Mesendoderm (in vitro differentiated cells): ENCODE measurements around the gene VSIR.

Source experiments
- DNase-seq: peaks from one replicate; pipeline ENCODE4 v3.0.0; 2013
- H2AK5ac ChIP-seq: 2 replicates; pipeline ENCODE4 v1.6.1; 2013; ENCODE audit warnings: low read length, inconsistent platforms
- H2BK120ac ChIP-seq: 2 replicates; pipeline ENCODE4 v1.6.1; 2013; ENCODE audit warnings: low read depth, mild to moderate bottlenecking, low read length, moderate library complexity, mixed read lengths
- H2BK15ac ChIP-seq: replicated peaks from 2 replicates; pipeline ENCODE4 v1.6.1; 2013; ENCODE audit warnings: low read depth, mild to moderate bottlenecking, moderate library complexity
- H2BK5ac ChIP-seq: 2 replicates; pipeline ENCODE4 v1.6.1; 2013; ENCODE audit warnings: low read length, inconsistent platforms
- H3K18ac ChIP-seq: 2 replicates; pipeline ENCODE4 v1.6.1; 2013; ENCODE audit warnings: mild to moderate bottlenecking, low read length, mixed read lengths
- H3K23ac ChIP-seq: one replicate; pipeline ENCODE4 v1.6.1; 2013; ENCODE audit warnings: low read length
- H3K27ac ChIP-seq: 2 replicates; pipeline ENCODE4 v1.5.1; 2013; ENCODE audit warnings: low read depth, mild to moderate bottlenecking, inconsistent platforms, low read length, moderate library complexity
- H3K27me3 ChIP-seq: 2 replicates; pipeline ENCODE4 v1.6.1; 2013; ENCODE audit warnings: low read length, control low read depth, mild to moderate bottlenecking, inconsistent platforms; ENCODE audit not compliant: insufficient read depth, poor library complexity
- H3K36me3 ChIP-seq: 2 replicates; pipeline ENCODE4 v1.6.1; 2013; ENCODE audit warnings: low read length, inconsistent platforms; ENCODE audit not compliant: control insufficient read depth, insufficient read depth
- H3K4ac ChIP-seq: one replicate; pipeline ENCODE4 v1.6.1; 2013; ENCODE audit warnings: low read depth, mild to moderate bottlenecking, low read length, moderate library complexity
- H3K4me1 ChIP-seq: 2 replicates; pipeline ENCODE4 v1.6.1; 2013; ENCODE audit warnings: low read depth, low read length, inconsistent platforms; ENCODE audit not compliant: control insufficient read depth
- H3K4me2 ChIP-seq: 2 replicates; pipeline ENCODE4 v1.6.1; 2013; ENCODE audit warnings: low read length
- H3K4me3 ChIP-seq: 2 replicates; pipeline ENCODE4 v1.5.1; 2013; ENCODE audit warnings: mild to moderate bottlenecking, low read length
- H3K56ac ChIP-seq: one replicate; pipeline ENCODE4 v1.6.1; 2013; ENCODE audit warnings: low read length
- H3K79me1 ChIP-seq: 2 replicates; pipeline ENCODE4 v1.6.1; 2013; ENCODE audit warnings: low read length, inconsistent platforms
- H3K79me2 ChIP-seq: 2 replicates; pipeline ENCODE4 v1.6.1; 2013; ENCODE audit warnings: mild to moderate bottlenecking, low read length; ENCODE audit not compliant: control insufficient read depth, insufficient read depth
- H3K9ac ChIP-seq: 2 replicates; pipeline ENCODE4 v1.6.1; 2013; ENCODE audit warnings: low read length, inconsistent platforms
- H4K5ac ChIP-seq: one replicate; pipeline ENCODE4 v1.6.1; 2013; ENCODE audit warnings: low read length
- H4K8ac ChIP-seq: one replicate; pipeline ENCODE4 v1.6.1; 2013; ENCODE audit warnings: low read depth, mild to moderate bottlenecking, control low read depth, low read length, moderate library complexity
- WGBS: extraction: QIAGEN DNeasy Blood & Tissue Kit; methylation state at CpG from one replicate; pipeline ENCODE4 v1.1.7; 2013; ENCODE audit warnings: low lambda C conversion rate, missing lambda C conversion rate; ENCODE audit not compliant: insufficient coverage; ENCODE audit errors: extremely low coverage; 5-methylcytosine and 5-hydroxymethylcytosine counted together

The VSIR gene

GRCh38 chr10:71734797-71735196 lies 38.5 kb downstream of the VSIR start:
- Histone ChIP-seq H2BK5ac (no peak overlapping the region), H3K18ac (no peak overlapping the region), H3K23ac (no peak overlapping the region), H3K4me3 (no peak overlapping the region), H3K9ac (no peak overlapping the region), H3K27me3 (no peaks in the 10 kb centered on the region), H4K5ac (no peak overlapping the region), H2AK5ac (no peak overlapping the region), H3K4me2 (no peak overlapping the region), H3K4ac (no peak overlapping the region), H3K27ac (no peak overlapping the region), H3K79me2 (no peaks in the 10 kb centered on the region), H4K8ac (no peak overlapping the region), H2BK15ac (no peak overlapping the region), H2BK120ac (no peak overlapping the region), H3K79me1 (no peaks in the 10 kb centered on the region), H3K4me1 (no peaks in the 10 kb centered on the region), H3K56ac (no peak overlapping the region), H3K36me3 (no peaks in the 10 kb centered on the region)
- WGBS: no CpG with 5 or more reads among the region's 5 CpGs
- DNase-seq: no peak

- no peak overlapping the region for H3K27ac ChIP-seq
Measured at GRCh38 chr10:71731791-71732190, 41.5 kb downstream of the VSIR start.

DNA sequence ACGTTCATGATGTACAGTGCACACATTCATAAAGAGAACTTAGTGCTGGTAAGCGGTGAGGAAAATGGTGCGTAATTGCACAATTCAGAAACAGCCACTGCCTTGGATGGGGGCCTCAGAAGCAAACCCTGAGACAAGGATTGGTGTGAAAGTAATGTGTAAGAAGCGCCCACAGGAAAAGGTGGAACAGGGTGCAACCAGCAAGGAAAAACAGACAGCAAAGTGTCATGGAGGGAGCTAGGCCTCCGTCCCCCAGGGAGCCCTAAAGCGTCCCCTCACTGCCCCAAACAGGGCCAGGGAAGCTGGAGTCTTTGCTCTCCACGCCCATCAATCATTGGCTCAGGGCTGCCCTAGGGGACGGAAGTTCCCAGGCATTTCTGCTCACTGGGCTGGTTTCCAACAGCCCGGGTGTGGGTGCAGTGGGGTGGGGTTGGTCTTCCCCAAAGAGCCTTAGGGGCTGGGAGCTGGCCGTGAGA lies 44.1 kb downstream of the VSIR start:
- Histone ChIP-seq H3K4me1 (no peaks in the 10 kb centered on the region), H3K23ac (no peak overlapping the region), H3K27ac (no peak overlapping the region), H2BK15ac (no peak overlapping the region), H2BK5ac (no peak overlapping the region), H3K79me1 (no peaks in the 10 kb centered on the region), H3K79me2 (no peaks in the 10 kb centered on the region), H3K36me3 (no peaks in the 10 kb centered on the region), H3K4ac (no peak overlapping the region), H3K18ac (no peak overlapping the region), H2BK120ac (no peak overlapping the region), H4K5ac (no peak overlapping the region), H2AK5ac (no peak overlapping the region), H3K9ac (no peak overlapping the region), H4K8ac (no peak overlapping the region), H3K56ac (peak overlapping the region; percentile 34), H3K27me3 (no peaks in the 10 kb centered on the region), H3K4me2 (no peak overlapping the region), H3K4me3 (no peak overlapping the region)
- no CpG with 5 or more reads among the region's 10 CpGs for WGBS
- no peak for DNase-seq

More at GRCh38 chr10:71731791-71732190, 41.5 kb downstream of the VSIR start:
- Histone ChIP-seq H2AK5ac (no peak overlapping the region), H3K79me1 (no peaks in the 10 kb centered on the region), H3K79me2 (no peaks in the 10 kb centered on the region), H3K9ac (no peak overlapping the region), H3K4ac (no peak overlapping the region), H3K23ac (no peak overlapping the region), H4K8ac (no peak overlapping the region), H3K4me3 (no peak overlapping the region), H3K27me3 (no peaks in the 10 kb centered on the region), H2BK120ac (no peak overlapping the region), H2BK15ac (no peak overlapping the region), H3K56ac (no peak overlapping the region), H4K5ac (no peak overlapping the region), H3K36me3 (no peaks in the 10 kb centered on the region), H3K18ac (no peak overlapping the region), H3K4me1 (no peaks in the 10 kb centered on the region), H3K4me2 (no peak overlapping the region), H2BK5ac (no peak overlapping the region)
- no CpG with 5 or more reads among the region's 12 CpGs for WGBS
- DNase-seq: no peak

DNA sequence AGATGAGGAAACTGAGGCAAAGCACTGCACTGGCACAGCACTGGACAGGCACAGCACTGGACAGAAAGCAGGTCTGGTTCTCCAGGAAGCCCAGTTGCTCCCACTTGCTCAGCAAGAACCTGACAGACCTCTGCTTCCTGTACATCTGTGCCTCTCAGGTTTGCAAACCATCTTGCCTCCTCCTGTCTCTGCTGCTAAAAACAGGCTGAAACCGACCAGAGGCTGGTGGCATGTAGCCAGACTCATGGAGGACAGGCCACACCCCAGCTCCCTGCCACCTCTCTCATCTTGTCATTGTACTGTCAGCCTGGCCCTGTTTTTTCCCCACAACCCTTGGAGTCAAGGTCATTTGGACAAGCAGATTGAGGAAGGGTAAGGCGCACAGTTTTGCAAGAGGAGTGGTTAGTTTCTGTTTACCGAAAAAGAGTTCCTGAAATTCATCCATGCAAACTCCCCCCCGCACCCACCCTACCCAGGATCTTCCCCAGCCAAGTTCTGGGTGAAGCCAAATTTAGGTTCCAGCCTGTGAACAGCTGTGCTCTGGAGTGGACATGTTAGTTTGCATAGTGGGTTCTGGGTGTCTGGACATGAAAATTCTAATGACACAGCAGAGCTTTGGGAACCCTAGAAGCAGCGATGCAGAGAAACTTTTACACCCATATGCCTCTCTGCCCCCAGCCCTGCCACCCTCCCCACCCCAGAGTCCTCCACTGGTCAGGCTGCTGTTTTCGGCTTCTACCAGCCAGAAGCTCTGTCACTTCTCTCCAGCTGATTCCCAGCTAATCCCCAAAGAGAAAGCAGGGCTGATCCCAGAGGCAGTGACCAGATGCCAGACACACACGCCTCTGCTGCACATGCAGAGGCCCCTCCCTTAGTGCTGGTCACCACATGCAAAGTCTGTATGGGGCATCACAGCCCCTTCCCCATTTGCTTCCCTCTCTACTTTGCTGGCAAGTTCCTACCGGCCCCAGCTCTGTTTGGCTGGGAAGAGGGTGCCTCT lies 45.3 kb downstream of the VSIR start:
- Histone ChIP-seq H3K36me3 (no peaks in the 10 kb centered on the region), H3K4me1 (no peaks in the 10 kb centered on the region), H3K56ac (no peak overlapping the region)

DNA sequence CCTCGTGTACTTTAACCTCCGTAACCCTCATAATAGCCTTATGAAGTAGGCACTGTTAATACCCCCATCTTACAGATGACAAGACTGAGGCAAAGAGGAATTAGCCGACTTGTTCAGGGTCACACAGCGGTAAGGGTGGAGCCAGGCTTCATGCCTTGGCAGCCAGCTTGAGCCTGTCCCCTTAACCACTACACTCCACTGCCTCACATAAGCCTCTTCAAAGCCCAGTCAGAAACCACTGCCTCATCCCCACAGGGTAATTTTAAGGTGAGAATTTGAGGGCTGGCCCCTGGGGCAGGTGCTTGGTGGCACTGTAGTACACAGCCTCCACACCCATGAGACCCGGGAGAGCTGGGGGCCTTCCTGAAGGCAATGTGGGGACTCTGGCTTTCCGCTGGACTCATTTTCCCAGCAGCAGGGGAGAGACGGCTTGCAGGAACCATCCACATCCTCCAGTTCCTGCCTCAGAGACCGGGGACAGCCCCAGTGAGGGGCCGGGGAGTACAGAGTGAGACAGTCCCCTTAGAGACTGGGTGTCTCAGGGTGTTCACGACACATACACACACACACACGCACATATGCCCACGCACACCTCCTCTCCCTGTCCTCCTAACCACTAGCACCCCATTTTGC lies 46.1 kb downstream of the VSIR start:
- Histone ChIP-seq H2BK120ac (no peak overlapping the region), H3K4ac (no peak overlapping the region), H3K27ac (no peak overlapping the region), H3K4me2 (no peak overlapping the region), H3K56ac (no peak overlapping the region), H3K23ac (no peak overlapping the region), H2BK15ac (no peak overlapping the region), H3K4me3 (no peak overlapping the region), H4K5ac (no peak overlapping the region), H4K8ac (no peak overlapping the region), H3K18ac (no peak overlapping the region), H3K9ac (no peak overlapping the region), H3K27me3 (no peaks in the 10 kb centered on the region), H3K79me1 (no peaks in the 10 kb centered on the region), H3K36me3 (no peaks in the 10 kb centered on the region), H3K79me2 (no peaks in the 10 kb centered on the region), H2BK5ac (no peak overlapping the region), H2AK5ac (no peak overlapping the region), H3K4me1 (no peaks in the 10 kb centered on the region)
- no CpG with 5 or more reads among the region's 12 CpGs for WGBS
- DNase-seq: no peak

More for the DNA sequence above, 45.3 kb downstream of the VSIR start:
- Histone ChIP-seq H3K9ac (no peak overlapping the region), H2BK15ac (no peak overlapping the region), H3K79me1 (no peaks in the 10 kb centered on the region), H3K4me3 (no peak overlapping the region), H3K4me2 (no peak overlapping the region), H2BK120ac (no peak overlapping the region), H2AK5ac (no peak overlapping the region), H3K27ac (no peak overlapping the region), H3K4ac (no peak overlapping the region), H3K18ac (no peak overlapping the region), H4K8ac (no peak overlapping the region), H3K23ac (no peak overlapping the region), H4K5ac (no peak overlapping the region), H2BK5ac (no peak overlapping the region), H3K79me2 (no peaks in the 10 kb centered on the region), H3K27me3 (no peaks in the 10 kb centered on the region)
- whole genome bisulfite sequencing: no CpG with 5 or more reads among the region's 8 CpGs
- DNase-seq: no peak
